HG03439 (cell line): ENCODE results near the gene PTER.

ENCODE experiments used
- ATAC-seq: cut with Tn5 transposase; IDR thresholded peaks from one replicate; pipeline ENCODE4 v1.9.1; 2021; ENCODE audit warnings: mild to moderate bottlenecking, moderate library complexity; ENCODE audit not compliant: unreplicated experiment

The PTER gene

DNA sequence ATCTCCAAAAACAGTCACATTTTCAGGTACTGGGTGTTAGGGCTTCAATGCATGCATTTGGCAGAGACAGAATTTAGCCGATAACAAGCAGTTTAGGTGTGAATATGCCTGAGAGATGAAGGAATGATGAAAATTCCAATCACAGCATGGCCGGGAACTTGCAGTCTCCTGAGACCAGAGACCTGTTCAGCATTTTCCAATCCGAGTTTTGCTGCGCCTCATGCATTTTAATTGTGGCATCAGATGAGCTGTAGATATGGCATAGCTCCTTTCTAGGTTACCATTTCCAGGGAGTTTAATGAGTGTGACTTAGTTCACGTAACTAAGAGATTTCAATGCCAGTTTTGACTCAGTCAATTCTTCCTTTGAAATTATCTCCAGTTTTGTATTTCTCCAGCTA lies 99.3 kb downstream of the PTER start:
- no peak for ATAC-seq

- no peak for ATAC-seq
These were observed 107.3 kb downstream of the PTER start for GRCh38 chr10:16544099-16544498.

- ATAC-seq, result no peak
These were observed 107.8 kb downstream of the PTER start for GRCh38 chr10:16544591-16544990.

GRCh38 chr10:16545116-16545736 lies 108.4 kb downstream of the PTER start:
- ATAC-seq, result peak; percentile 70

DNA sequence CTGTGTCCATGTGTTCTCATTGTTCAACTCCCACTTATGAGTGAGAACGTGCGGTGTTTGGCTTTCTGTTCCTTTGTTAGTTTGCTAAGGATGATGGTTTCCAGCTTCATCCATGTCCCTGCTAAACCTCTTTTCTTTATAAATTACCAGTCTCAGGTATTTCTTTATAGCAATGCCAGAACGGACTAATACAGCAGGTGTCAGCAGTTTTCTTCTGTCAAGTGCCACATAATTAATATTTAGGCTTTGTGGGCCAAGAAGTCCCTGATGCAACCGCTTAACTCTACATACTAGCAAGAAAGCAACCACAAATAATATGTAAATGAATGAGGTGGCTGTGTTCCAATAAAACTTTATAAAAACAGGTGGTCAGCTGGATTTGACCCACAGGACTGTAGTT lies 111.2 kb downstream of the PTER start:
- no peak for ATAC-seq

DNA sequence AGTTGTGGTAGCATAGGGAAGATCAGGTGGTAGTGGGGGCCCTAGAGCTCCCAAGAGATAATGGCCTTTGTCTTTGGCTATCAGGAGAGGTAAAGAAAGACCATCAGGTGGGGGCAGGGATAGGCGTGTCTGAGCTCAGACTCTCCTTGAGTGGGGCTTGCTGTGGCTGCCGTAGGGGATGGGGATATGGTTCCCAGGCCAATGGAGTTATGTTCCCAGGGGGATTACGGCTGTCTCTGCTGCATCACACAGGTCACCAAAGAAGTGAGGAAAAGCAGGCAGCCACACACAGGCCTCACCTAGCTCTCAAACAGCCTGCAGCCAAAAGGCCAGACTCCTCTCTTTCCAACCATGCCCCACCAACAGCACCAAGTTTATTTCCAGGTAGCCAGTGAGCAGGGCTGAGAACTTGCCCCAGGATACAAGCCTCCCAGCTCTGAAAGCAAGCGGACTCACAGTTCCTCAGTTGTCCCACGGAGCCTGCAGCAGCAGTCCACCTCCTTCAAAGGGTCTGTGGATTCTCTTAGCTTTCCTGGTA lies 122.5 kb downstream of the PTER start:
- no peak for ATAC-seq

DNA sequence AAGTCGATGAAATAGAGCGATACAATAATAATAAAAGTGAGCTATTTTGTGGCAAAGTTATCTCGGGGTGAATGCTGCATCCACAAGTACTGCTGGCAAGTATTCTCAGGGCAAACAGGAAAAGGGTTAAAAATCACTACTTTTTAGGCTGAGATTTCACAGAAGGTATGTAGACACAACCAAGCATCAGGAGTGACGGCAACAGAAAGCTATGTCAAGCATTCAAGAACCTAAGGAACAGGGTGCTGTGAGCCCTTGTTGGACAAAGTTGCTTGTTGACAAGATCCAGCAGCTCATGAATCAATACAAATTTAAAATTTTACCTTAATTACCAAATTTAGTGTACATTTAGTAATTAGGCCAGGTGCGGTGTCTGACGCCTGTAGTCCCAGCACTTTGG lies 126.1 kb downstream of the PTER start:
- ATAC-seq, result no peak
